Measurements from ENCODE around the gene FAM83C.

FAM83C gene

GRCh38 chr20:35287509-35288324, 4.5 kb downstream of the FAM83C start:
- H3K4me3 ChIP-seq (ENCODE audit: low read depth, low read length): no peak overlapping the region
- TF ChIP-seq, protein P1, sequence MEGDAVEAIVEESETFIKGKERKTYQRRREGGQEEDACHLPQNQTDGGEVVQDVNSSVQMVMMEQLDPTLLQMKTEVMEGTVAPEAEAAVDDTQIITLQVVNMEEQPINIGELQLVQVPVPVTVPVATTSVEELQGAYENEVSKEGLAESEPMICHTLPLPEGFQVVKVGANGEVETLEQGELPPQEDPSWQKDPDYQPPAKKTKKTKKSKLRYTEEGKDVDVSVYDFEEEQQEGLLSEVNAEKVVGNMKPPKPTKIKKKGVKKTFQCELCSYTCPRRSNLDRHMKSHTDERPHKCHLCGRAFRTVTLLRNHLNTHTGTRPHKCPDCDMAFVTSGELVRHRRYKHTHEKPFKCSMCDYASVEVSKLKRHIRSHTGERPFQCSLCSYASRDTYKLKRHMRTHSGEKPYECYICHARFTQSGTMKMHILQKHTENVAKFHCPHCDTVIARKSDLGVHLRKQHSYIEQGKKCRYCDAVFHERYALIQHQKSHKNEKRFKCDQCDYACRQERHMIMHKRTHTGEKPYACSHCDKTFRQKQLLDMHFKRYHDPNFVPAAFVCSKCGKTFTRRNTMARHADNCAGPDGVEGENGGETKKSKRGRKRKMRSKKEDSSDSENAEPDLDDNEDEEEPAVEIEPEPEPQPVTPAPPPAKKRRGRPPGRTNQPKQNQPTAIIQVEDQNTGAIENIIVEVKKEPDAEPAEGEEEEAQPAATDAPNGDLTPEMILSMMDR (conservative IDR thresholded peaks at IDR 0.05; ENCODE audit: low read depth, low read length): no peak
- DNase-seq (ENCODE audit: low read depth): no peak

GRCh38 chr20:35286899-35287508, 5.2 kb downstream of the FAM83C start:
- no peak for DNase-seq (ENCODE audit: low read depth)
- TF ChIP-seq, protein P1 (conservative IDR thresholded peaks at IDR 0.05; ENCODE audit: low read depth, low read length): no peak
- H3K4me3 ChIP-seq (ENCODE audit: low read depth, low read length): no peak overlapping the region

DNA sequence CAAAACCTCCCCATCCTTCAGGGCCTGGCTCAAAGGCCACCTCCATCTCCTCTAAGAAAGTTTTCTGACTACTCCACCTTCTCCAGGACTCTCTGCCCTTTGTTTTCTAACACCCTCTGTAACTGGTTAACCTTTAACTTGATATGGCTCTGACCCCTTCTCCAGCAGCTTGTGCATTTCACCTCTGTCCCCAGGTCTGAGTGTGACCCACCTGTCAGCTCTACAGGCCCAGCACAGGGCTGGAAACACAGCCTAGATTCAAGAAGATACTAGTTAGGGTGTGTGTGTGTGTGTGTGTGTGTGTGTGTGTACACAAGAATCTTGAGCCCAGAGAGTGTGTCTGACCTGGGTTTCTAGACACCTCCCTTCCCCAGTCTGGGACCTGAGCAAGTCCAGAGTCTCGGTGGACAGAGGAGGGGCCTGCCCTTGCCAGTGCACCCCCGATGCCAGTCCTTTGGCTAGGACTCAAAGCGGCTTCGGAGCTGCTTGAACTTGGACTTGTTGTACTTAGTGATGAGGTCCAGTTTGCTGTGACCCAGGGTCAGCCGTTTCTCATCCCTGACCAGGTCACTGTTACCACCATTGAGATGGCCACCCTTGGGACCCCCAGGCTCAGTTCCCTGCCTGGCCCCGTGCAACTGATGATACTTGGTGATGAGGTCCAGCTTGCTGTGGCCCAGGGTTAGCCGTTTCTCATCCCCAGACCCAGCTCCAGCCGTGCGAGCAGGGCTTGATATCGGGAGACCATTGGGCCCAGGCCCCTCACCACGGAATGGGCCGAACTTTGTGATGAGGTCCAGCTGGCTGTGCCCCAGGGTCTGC, 5.9 kb downstream of the FAM83C start:
- TF ChIP-seq, protein P1 (conservative IDR thresholded peaks at IDR 0.05; ENCODE audit: low read depth, low read length): no peak
- DNase-seq (ENCODE audit: low read depth): no peak

DNA sequence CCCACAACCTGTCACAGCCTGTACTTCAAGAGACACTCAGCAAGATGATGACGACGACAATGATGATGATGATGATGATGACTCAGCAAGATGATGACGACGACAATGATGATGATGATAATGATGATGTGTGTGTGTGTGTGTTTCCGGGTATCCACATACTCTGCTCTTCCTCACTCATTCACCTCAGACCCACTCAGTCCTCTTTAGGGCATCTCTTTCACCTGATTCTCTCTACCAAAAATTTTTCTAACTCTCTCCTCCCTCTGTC, 6.5 kb downstream of the FAM83C start:
- TF ChIP-seq, protein P1 (conservative IDR thresholded peaks at IDR 0.05; ENCODE audit: low read depth, low read length): no peak
- no peak for DNase-seq (ENCODE audit: low read depth)
- no peak overlapping the region for H3K4me3 ChIP-seq (ENCODE audit: low read depth, low read length)

More for the DNA sequence above, 5.9 kb downstream of the FAM83C start:
- H3K4me3 ChIP-seq (ENCODE audit: low read depth, low read length): no peak overlapping the region

GRCh38 chr20:35284992-35285805, 7.0 kb downstream of the FAM83C start:
- no peak for DNase-seq (ENCODE audit: low read depth)
- TF ChIP-seq, protein P1 (conservative IDR thresholded peaks at IDR 0.05; ENCODE audit: low read depth, low read length): no peak
- H3K4me3 ChIP-seq (ENCODE audit: low read depth, low read length): peak overlapping the region; percentile 86

DNA sequence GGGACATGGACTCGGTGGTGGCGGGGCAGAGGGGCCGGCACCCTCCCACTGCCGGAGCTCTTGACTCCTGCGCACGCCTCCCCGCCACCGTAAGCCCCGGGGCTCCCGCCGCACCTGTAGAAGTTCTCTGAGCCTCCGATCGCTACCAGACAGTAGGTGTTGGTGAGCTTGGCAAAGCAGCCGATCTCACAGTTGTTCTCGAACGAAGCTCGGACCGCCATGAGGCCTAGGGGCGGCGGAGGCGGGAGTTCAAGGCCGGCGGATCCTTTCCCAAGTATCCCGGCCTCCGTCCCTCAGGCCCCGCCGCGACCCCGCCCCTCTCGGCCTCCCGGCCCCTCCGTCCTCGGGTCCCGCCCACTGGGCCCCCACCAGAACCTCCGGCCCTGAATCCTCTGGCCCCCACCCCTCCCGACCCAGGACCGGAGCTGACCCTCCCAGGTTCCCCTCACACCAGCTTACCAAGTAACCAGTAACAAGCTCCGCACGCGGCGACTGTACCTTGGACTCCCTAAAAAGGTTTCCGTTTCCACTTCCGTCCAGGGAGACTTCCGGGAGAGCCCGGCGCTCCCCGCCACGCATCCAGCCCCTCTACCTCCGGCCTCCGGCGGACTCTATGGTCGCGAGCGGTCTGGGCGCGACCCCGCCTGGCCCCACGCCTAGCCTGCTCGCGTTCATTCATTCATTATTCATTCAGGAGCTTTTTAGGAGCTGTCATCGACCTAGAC, 7.8 kb downstream of the FAM83C start, which contains the start of gene EIF6:
Gene EIF6, minus strand, starts transcription at position 506 of the 725 bp plus-strand sequence. Its CDS starts 285 bp downstream, at position 221.
- H3K4me3 ChIP-seq (ENCODE audit: low read depth, low read length): peak within 1 kb of the TSS; percentile 86
- TF ChIP-seq, protein P1 (conservative IDR thresholded peaks at IDR 0.05; ENCODE audit: low read depth, low read length): no peak

More for the DNA sequence above, 7.8 kb downstream of the FAM83C start, which contains the start of gene EIF6:
- peak; percentile 88 for DNase-seq (ENCODE audit: low read depth)
